Ishikawa (cell line): Measurements from ENCODE around the gene RUVBL1.
A peak's percentile ranks its signal among the peaks of the same experiment; 100 is the strongest.

ENCODE experiments used
- CEBPB ChIP-seq: IDR thresholded peaks from 2 replicates; pipeline ENCODE4 v1.6.1; 2012
- CREB1 ChIP-seq: IDR thresholded peaks from 2 replicates; pipeline ENCODE4 v1.6.1; 2012; ENCODE audit warnings: low read depth
- EGR1 ChIP-seq: IDR thresholded peaks from 2 replicates; pipeline ENCODE4 v1.6.1; 2012
- EP300 ChIP-seq: IDR thresholded peaks from 2 replicates; pipeline ENCODE4 v1.6.1; 2012; ENCODE audit warnings: borderline replicate concordance
- FOXM1 ChIP-seq: IDR thresholded peaks from 2 replicates; pipeline ENCODE4 v1.6.1; 2012; ENCODE audit warnings: low read depth, borderline replicate concordance
- NFIC ChIP-seq: IDR thresholded peaks from 2 replicates; pipeline ENCODE4 v1.6.1; 2012
- RAD21 ChIP-seq: IDR thresholded peaks from 2 replicates; pipeline ENCODE4 v1.6.1; 2012; ENCODE audit warnings: low read depth
- TAF1 ChIP-seq: IDR thresholded peaks from 2 replicates; pipeline ENCODE4 v1.6.1; 2012; ENCODE audit warnings: low read depth, mild to moderate bottlenecking
- TCF12 ChIP-seq: IDR thresholded peaks from 2 replicates; pipeline ENCODE4 v1.6.1; 2012; ENCODE audit warnings: low read depth
- TEAD4 ChIP-seq: IDR thresholded peaks from 2 replicates; pipeline ENCODE4 v1.6.1; 2012
- YY1 ChIP-seq: IDR thresholded peaks from 2 replicates; pipeline ENCODE4 v1.6.1; 2012; ENCODE audit warnings: low read depth
- ZBTB7A ChIP-seq: IDR thresholded peaks from 2 replicates; pipeline ENCODE4 v1.6.1; 2012; ENCODE audit warnings: low read depth
- TF ChIP-seq, protein P1 (sequence below): IDR thresholded peaks from 2 replicates; pipeline ENCODE4 v1.6.1; 2012; ENCODE audit warnings: low read depth, mild to moderate bottlenecking
- TF ChIP-seq, protein P2 (sequence below): IDR thresholded peaks from 2 replicates; pipeline ENCODE4 v1.6.1; 2012
- TF ChIP-seq, protein P3 (sequence below): IDR thresholded peaks from 2 replicates; pipeline ENCODE4 v1.6.1; 2012

RUVBL1 gene

DNA sequence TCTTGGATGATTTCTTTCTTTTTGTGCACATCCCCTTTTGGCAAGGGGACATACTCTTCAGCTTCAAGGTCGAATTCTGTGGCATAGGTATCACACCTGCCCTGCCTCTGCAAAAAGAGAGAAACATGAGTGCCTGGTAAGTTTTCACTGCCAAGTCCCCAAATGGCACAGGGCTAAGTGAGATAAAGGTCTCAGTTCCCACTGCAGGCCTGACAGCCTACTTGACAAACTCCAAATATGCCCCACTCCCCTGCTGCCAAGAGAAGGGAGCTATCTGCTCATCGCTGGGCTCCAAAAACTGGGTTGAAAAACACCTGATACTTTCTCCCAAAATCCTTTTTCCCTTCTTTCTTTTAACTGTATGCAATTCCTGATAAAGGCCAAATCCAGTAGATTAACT, 23.0 kb downstream of the RUVBL1 start:
- TF ChIP-seq, protein P1, sequence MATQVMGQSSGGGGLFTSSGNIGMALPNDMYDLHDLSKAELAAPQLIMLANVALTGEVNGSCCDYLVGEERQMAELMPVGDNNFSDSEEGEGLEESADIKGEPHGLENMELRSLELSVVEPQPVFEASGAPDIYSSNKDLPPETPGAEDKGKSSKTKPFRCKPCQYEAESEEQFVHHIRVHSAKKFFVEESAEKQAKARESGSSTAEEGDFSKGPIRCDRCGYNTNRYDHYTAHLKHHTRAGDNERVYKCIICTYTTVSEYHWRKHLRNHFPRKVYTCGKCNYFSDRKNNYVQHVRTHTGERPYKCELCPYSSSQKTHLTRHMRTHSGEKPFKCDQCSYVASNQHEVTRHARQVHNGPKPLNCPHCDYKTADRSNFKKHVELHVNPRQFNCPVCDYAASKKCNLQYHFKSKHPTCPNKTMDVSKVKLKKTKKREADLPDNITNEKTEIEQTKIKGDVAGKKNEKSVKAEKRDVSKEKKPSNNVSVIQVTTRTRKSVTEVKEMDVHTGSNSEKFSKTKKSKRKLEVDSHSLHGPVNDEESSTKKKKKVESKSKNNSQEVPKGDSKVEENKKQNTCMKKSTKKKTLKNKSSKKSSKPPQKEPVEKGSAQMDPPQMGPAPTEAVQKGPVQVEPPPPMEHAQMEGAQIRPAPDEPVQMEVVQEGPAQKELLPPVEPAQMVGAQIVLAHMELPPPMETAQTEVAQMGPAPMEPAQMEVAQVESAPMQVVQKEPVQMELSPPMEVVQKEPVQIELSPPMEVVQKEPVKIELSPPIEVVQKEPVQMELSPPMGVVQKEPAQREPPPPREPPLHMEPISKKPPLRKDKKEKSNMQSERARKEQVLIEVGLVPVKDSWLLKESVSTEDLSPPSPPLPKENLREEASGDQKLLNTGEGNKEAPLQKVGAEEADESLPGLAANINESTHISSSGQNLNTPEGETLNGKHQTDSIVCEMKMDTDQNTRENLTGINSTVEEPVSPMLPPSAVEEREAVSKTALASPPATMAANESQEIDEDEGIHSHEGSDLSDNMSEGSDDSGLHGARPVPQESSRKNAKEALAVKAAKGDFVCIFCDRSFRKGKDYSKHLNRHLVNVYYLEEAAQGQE, result no peak
- TF ChIP-seq, protein P2, sequence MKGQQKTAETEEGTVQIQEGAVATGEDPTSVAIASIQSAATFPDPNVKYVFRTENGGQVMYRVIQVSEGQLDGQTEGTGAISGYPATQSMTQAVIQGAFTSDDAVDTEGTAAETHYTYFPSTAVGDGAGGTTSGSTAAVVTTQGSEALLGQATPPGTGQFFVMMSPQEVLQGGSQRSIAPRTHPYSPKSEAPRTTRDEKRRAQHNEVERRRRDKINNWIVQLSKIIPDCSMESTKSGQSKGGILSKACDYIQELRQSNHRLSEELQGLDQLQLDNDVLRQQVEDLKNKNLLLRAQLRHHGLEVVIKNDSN, result no peak
- TF ChIP-seq, protein P3, sequence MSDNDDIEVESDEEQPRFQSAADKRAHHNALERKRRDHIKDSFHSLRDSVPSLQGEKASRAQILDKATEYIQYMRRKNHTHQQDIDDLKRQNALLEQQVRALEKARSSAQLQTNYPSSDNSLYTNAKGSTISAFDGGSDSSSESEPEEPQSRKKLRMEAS, result no peak
- no peak for TF ChIP-seq CREB1
- TF ChIP-seq TAF1, result no peak
- no peak for TF ChIP-seq ZBTB7A
- TF ChIP-seq NFIC, result no peak
- no peak for TF ChIP-seq RAD21
- no peak for TF ChIP-seq CEBPB
- TF ChIP-seq FOXM1, result no peak
- TF ChIP-seq EGR1, result no peak
- TF ChIP-seq EP300, result no peak
- TF ChIP-seq YY1, result no peak
- no peak for TF ChIP-seq TCF12
- no peak for TF ChIP-seq TEAD4

DNA sequence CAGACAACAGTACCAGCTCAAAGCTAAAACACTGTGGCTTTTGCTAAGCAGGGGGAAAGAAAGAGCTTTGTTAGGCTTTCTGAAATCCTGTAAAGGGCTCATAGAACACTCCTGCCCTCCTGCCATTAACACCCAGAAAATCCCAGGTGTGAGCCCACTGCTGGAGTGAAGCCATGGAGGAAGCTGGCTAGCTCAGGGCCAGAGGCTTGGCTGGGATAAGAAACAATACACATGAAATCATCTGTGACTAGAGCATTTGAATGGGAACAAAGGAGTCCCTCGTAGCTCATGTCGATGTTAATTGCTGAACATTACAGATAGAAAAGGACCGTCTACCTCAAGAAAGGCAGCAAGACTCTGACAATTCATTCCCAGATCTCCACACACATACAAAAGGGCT, 23.5 kb downstream of the RUVBL1 start:
- TF ChIP-seq CEBPB (no peak), EP300 (no peak), NFIC (no peak), RAD21 (no peak), TEAD4 (no peak)

DNA sequence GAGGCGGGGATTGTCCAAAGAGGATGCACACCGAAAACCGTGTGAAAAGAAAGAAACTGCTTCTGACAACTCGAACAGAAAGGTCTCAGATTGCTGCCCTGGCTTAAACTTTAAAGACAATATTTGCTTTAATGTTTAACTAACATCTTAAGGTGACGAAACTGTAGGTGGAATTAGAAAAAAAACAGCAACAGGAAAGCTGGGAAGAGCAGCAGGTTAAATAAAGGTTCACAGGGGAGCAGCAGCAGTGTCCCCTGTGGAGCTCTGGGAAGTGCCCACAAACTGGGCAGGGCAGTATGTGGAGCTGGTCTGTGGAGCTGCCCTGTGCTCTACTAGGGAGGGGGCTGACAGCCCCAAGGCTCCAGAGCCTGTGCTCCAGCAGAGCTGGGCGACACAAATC, 25.4 kb downstream of the RUVBL1 start:
- no peak for TF ChIP-seq YY1
- no peak for TF ChIP-seq TAF1
- no peak for TF ChIP-seq ZBTB7A
- TF ChIP-seq RAD21, result no peak

DNA sequence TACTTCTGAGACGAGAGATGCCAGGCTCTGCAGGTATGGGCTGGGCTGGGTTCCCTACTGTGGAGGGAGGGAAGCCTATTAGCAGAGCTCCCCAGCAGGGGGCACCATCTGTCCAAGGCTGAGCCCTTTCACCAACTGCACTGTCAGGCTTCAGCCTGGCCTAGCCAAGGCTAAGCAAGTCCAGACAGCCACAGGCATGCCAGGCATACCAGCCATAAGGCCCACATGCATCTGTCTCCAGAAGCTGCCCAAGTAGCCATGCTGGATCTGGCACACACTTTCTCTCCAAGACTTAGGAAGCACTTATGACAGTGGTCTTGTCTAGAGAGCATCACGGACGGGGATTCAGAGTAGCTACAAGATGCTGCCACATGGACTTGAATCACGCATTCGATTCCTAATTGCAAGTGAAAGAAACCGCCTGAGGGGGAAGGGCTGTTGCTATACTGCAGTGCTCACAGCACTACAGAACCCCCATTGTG, 28.3 kb downstream of the RUVBL1 start:
- TF ChIP-seq RAD21 (peak; percentile 75), ZBTB7A (no peak), TEAD4 (peak; percentile 64; the same call in 1 of the 2 replicates)

DNA sequence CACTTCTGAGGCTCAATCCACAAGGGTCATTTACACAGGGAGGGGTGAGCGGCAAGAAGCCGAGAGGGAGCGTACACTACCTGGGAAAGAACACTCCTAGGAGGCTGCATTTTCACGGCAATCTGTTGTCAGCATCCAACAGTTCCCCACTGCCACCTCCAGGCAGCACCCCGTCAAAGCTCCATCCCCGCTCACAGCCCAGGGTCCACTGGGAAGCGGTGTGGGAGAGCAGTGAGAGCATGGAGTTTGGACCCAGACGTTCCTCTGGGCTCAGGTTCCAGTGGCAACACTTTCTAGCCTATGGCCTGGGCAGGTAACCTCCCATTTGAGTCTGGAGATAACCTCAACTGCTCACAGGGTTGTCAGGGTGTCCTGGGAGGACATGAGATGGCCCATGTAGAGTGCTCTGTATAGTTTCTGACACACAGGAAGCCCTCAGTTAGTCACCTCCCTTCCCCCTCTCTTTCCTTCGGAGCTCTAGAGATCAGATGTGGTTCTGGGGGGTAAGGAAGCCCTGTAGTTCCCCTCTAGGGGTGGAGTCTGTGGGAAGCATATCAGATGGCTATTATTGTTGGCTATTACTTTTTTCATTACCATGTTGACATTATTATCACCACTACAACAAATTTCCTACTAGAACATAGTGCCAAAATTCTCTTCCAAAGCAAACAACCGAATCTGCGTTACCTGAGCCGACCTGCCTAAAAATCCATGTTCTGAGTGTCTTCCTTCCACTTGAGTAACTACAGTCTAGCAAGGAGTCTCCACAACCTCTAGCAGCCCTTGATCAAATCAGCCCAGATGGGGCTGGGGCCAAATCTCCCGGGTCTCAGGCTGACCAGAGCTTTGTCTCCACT, 29.1 kb downstream of the RUVBL1 start:
- TF ChIP-seq CREB1 (no peak), FOXM1 (no peak), RAD21 (no peak), TCF12 (no peak)
- TF ChIP-seq, protein P3, result no peak
- TF ChIP-seq, protein P1, result no peak

DNA sequence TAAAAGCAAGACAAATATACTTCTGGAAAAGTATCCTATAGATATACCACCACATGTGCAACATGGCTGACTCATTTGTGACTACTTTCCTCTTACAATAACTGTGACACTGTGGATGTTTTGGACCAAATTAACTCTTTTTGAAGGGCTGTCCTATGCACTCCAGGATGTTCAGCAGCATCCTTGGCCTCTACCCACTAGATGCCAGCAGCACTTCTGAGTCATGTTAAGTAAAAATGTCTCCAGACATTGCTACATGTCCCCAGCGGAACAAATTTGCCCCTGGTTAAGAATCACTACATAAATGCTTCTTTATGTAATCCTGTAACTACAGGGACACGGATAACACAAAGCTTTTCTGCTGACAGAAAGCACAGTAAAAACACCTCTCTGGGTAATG, 32.0 kb downstream of the RUVBL1 start:
- TF ChIP-seq, protein P3, result no peak
- TF ChIP-seq NFIC (no peak), TCF12 (no peak), TAF1 (no peak), ZBTB7A (no peak), RAD21 (no peak), EGR1 (no peak), EP300 (no peak), FOXM1 (no peak), YY1 (no peak), CEBPB (no peak), CREB1 (no peak), TEAD4 (no peak)
- TF ChIP-seq, protein P2, result no peak
- TF ChIP-seq, protein P1, result no peak
